Measurements from ENCODE around the gene INHBE.

The INHBE gene

DNA sequence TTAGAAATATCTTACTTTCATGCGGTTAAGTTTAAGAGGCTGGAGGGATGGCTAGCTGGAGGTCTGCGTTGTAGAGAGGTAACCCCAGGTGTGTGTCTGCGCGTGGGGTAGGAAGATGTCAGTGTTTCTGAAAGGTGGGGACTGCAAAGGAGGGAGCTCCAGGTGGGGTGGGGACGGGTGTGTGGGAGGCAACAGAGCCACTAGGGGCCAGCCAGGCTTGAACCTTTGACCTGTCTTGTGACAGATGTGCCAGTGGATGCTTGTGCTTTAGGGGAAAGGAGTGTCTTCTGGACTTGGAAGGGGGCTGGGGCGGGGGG, 5.3 kb downstream of the INHBE start:
- DNase-seq (ENCODE audit: low read depth in 2 of 2, low spot score in 1 of 2), result no peak

- no peak for DNase-seq (ENCODE audit: low read depth in 2 of 2, low spot score in 1 of 2)
Measured at GRCh38 chr12:57460841-57461275, 5.8 kb downstream of the INHBE start.

DNA sequence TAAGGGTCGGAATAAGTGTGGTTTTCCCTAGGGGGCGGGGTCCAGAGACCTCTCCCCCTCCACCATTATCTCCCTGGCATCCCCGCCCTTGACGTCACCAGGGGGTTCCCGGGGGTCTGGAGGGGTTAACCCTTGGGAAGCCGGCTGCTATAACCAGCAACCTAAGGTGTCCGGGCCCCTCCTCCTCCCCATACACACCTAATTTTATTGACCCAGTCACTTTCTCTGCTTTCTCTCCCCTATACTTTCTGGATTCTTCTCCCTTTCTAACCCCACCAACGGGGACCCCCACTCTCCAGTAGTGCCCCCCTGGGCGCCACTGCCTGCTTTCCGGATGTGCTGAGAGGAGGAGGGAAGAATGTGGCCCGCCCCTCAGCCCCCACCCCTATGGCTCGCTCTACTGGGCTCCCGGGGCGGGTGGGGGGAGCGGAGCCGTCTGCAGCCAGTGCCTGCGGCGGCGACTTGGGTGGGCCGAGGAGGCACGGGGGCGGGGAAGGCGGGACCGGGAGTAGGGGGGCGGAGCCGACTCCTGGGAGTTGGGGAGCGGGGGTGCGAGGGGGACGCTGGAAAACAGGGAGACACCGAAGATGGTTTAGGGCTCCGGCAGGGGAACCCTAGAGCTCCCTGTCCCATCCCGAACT, 6.3 kb downstream of the INHBE start:
- DNase-seq (ENCODE audit: low read depth in 2 of 2, low spot score in 1 of 2), result no peak

DNA sequence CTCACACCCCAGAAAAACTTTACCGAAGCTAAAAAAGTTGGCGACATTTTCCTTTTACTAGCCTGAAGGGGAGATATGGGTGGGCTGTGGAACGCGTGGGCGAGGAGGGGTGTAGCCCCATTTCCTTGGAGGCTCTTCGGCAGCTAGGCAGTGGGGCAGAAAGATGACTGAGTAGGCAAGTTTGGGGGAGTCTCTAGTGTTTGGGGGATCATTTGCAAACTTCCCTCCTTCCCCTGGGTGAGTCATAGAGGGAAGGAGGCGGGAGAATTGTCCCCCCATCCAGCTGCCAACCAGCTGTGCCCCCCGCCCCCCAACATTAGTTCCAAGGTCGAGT, 6.8 kb downstream of the INHBE start:
- no peak for DNase-seq (ENCODE audit: low read depth in 2 of 2, low spot score in 1 of 2)

DNA sequence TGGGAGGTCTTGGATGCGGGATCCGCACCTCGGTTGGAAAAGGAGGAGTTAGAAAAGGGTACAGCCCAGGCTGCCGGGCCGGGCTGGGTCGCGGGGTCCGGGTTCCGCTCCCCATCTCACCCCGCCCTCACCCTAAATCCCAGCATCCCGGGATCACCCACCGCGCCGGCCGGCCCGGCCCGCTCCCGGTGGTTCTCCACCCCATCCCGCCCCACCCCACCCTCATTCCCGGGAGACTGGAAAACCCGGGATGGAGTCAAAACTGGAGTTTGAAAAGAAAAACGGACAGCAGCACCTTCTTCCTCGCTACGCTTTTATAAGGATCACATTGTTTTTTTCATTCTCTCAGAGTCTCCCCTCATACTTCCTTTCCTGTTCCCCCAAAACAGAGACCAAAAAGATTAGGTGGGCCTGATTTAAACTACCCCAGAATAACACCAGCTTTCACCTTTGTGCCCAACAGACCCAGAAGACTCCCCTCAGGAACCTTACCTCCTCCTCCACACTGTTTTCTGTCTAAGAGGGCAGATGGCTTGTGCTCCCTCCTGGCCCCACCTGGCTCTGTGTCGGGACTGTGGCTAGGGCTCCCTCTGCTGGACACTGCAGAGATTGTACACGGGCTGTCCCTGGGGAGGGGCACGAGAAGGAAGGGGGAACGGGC, 7.3 kb downstream of the INHBE start:
- peak; percentile 72 to 79 for DNase-seq (ENCODE audit: low read depth in 2 of 2, low spot score in 1 of 2)

DNA sequence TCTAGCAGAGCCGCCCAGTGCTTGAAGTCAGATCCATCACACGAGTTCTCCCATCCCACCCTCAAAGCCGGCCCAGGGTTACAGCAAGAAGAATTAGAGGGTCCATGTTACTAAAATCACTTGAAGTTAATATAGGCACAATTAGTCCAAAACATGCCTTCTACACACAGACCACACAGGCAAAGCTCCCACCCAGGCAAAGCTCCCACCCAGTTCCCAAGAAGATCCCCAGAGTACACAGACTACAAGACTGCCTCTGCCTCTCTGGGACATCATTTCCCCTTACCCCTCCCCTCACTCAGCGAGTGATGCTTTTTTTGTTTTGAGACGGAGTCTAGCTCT, 7.8 kb downstream of the INHBE start:
- DNase-seq (ENCODE audit: low read depth in 2 of 2, low spot score in 1 of 2), result no peak

DNA sequence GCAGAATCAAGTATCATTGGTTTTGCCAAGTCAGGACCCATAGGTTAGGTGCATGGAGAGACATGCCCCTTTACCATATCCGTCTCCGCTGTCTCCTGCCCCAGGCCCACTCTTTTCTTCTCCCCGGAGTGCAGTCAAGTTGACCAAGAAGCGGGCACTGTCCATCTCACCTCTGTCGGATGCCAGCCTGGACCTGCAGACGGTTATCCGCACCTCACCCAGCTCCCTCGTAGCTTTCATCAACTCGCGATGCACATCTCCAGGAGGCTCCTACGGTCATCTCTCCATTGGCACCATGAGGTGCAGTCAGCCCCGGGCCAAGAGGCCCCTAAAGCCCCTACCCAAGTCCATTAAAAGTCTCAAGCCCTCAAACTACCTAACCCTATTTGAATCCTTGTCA, 9.5 kb downstream of the INHBE start:
- no peak for DNase-seq (ENCODE audit: low read depth in 2 of 2, low spot score in 1 of 2)

DNA sequence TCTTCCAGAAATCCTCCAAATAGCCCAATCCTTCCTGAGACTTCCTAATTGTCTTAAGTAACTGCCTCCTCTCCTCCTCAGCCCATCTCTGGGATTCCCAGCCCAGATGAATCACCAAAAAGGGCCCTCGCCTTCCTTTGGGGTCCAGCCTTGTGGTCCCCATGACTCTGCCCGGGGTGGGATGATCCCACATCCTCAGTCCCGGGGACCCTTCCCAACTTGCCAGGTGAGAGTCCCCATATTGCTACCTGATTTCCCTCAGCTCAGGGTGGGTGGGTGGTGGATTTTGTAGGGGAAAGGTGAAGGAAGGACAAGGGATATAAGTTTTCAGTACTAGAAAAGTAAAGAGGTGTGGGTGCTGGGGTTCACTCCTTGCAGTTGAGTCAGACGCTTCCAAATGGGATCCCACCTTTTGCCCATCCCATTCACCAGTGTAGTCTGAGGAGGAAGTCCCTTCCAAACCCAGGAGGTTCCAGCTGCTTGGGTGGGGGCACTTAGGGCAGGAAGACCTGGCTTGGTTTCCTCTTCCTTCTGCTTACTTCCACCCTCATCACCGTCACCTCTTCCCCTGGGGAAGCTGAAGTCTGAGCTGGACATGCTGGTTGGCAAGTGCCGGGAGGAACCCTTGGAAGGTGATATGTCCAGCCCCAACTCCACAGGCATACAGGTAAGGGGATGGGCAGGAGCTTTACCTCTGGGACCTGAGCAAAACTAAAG, 10.1 kb downstream of the INHBE start:
- DNase-seq (ENCODE audit: low read depth in 2 of 2, low spot score in 1 of 2), result no peak

DNA sequence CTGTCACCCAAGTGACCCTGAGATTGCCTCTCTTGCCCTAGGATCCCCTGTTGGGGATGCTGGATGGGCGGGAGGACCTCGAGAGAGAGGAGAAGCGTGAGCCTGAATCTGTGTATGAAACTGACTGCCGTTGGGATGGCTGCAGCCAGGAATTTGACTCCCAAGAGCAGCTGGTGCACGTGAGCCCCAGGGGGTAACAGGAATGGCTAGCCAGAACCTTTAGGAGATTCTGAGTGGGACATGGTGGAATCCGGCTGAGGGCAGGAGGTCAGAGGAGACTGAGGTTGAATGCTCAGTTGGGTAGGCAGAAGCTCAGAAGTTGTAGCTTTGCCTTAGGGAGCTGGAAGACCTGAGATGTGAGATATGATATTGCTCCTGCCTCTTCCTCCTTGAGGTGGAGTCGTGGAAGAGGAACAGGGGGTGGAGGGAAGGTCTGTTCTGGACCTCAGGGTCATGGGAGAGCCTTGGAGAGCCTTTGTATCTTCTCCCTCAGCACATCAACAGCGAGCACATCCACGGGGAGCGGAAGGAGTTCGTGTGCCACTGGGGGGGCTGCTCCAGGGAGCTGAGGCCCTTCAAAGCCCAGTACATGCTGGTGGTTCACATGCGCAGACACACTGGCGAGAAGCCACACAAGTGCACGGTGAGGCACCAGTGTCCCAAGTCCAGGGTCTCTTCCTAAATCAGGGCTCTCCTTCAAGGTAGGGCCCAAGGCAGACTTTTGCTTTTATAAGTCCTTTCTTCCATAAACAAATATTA, 10.8 kb downstream of the INHBE start:
- no peak for DNase-seq (ENCODE audit: low read depth in 2 of 2, low spot score in 1 of 2)

DNA sequence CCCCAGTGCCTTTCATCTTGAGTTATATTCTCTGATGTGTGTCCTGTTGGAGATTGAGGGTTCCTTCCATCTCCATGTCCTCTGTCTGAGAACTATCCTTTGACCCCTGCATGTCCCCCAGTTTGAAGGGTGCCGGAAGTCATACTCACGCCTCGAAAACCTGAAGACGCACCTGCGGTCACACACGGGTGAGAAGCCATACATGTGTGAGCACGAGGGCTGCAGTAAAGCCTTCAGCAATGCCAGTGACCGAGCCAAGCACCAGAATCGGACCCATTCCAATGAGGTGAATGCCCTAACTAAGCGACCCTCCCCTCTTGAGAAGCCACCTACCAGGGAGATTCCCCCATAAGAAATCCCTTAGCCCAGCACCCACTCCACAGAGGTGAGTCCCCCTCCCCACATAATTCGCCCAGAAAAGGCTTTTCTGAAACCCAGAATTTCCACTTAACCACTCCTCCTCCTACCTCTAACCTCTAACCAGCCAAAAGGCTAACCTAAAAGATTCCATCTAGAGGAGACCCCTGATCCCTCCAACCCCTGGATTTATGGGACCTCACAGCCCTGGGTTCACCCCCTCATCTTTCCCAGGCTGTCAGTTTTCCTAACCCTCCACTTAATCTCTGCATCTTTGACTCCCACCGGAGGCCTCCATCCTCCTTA, 12.2 kb downstream of the INHBE start:
- no peak for DNase-seq (ENCODE audit: low read depth in 2 of 2, low spot score in 1 of 2)

DNA sequence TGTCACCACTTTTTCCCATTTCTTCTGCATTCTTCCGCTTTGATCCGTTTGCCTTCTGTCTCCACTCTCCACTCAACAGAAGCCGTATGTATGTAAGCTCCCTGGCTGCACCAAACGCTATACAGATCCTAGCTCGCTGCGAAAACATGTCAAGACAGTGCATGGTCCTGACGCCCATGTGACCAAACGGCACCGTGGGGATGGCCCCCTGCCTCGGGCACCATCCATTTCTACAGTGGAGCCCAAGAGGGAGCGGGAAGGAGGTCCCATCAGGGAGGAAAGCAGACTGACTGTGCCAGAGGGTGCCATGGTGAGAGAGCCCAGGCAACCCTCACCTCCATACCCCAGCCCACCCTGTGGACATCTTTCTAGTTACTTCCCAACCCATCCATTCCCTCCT, 12.8 kb downstream of the INHBE start:
- no peak for DNase-seq (ENCODE audit: low read depth in 2 of 2, low spot score in 1 of 2)

- no peak for DNase-seq (ENCODE audit: low read depth in 2 of 2, low spot score in 1 of 2)
Measured at GRCh38 chr12:57469296-57470164, 14.4 kb downstream of the INHBE start.

- no peak for DNase-seq (ENCODE audit: low read depth in 2 of 2, low spot score in 1 of 2)
Measured at GRCh38 chr12:57470286-57470969, 15.3 kb downstream of the INHBE start.

DNA sequence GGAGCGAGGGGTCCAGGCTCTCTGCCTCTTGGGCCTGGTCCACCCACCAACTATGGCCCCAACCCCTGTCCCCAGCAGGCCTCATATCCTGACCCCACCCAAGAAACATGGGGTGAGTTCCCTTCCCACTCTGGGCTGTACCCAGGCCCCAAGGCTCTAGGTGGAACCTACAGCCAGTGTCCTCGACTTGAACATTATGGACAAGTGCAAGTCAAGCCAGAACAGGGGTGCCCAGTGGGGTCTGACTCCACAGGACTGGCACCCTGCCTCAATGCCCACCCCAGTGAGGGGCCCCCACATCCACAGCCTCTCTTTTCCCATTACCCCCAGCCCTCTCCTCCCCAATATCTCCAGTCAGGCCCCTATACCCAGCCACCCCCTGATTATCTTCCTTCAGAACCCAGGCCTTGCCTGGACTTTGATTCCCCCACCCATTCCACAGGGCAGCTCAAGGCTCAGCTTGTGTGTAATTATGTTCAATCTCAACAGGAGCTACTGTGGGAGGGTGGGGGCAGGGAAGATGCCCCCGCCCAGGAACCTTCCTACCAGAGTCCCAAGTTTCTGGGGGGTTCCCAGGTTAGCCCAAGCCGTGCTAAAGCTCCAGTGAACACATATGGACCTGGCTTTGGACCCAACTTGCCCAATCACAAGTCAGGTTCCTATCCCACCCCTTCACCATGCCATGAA, 16.0 kb downstream of the INHBE start:
- DNase-seq (ENCODE audit: low read depth in 2 of 2, low spot score in 1 of 2), result no peak

DNA sequence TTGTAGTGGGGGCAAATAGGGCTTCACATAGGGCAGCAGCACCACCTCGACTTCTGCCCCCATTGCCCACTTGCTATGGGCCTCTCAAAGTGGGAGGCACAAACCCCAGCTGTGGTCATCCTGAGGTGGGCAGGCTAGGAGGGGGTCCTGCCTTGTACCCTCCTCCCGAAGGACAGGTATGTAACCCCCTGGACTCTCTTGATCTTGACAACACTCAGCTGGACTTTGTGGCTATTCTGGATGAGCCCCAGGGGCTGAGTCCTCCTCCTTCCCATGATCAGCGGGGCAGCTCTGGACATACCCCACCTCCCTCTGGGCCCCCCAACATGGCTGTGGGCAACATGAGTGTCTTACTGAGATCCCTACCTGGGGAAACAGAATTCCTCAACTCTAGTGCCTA, 16.6 kb downstream of the INHBE start:
- no peak for DNase-seq (ENCODE audit: low read depth in 2 of 2, low spot score in 1 of 2)

DNA sequence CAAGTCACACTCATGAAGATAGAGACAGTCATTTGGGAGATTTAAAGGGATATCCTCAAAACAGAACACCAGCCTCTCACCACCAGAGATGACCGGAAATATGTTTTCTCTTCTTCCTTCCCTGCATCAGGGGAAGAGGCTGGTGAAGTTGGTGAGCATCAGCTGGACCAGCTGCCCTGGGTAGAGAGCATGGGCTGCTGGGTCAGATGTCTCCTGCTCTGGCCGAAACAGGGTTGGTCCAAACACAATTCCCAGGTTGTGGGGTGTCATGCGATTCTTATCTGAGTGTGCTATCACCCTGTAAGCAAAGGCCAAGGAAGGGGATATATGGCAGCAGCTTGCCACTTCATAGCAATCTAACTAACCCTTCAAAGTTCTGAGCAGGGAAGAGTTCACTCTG, 17.3 kb downstream of the INHBE start:
- no peak for DNase-seq (ENCODE audit: low read depth in 2 of 2, low spot score in 1 of 2)

DNA sequence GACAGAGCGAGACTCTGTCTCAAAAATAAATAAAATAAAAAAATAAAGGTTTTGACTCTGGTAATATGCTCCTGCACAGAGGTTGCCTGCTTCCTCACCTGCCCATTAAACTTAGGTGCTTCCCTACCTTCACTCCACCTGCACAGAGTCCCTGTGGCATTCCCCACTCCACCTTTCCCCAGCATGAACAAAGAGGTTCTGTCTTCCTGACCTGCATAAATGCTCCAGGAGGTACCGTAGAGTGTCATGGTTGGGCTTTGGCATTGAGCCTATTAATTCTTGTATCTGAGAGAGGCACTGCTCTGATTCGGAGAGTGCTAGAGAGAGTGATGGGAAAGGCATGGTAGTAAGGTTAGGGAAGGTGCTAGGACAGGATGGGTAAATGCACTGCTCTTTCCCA, 18.3 kb downstream of the INHBE start:
- no peak for DNase-seq (ENCODE audit: low read depth in 2 of 2, low spot score in 1 of 2)

- no peak for DNase-seq (ENCODE audit: low read depth in 2 of 2, low spot score in 1 of 2)
Measured at GRCh38 chr12:57473886-57474285, 18.8 kb downstream of the INHBE start.

DNA sequence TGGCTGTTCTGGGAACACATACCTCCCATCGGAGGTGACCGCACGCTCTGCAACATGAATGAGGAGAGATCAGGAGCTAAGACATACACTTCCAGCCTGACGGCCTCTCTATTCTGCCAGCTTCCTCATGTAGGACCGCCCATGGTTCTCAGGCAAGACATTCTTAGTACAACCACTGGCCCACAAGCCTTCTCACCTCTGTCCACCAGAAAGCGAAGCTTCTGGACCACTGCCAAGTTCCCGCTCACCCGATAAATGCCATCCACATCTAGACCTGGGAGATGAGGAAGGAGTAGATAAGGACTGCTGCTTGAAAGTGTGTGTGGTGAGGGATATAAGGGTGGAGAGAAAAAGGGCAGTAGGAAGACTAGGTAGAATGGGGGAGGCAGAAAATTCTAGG, 19.3 kb downstream of the INHBE start:
- DNase-seq (ENCODE audit: low read depth in 2 of 2, low spot score in 1 of 2), result no peak

DNA sequence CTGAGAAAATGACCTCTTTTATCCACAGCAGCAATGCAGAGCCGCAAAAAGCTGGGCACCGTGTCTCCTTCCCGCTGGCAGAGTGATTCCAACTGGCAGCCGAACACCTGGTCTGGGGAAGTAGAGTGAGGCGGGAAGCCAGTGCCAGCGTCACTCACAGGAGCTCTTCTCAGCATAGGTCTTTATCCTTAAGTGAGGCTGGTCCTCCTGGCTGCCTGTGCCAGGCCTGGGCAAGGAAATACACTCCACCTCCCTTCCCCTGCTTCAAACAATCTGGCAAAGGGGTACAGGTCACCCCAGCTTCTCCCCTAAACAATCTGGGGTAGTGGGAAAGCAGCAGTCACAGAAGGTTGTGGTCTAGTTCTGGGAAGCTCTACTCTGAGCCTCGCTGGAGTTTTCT, 19.8 kb downstream of the INHBE start:
- no peak for DNase-seq (ENCODE audit: low read depth in 2 of 2, low spot score in 1 of 2)
